Right cardiac atrium (tissue), 5 donors: ENCODE data around the gene FRAS1. TPM values are rescaled to one million over a fixed set of nuclear protein-coding genes. Genes with fewer than 3 reads are reported as not detected.
"Not testable (repeated sequence)": the region's sequence is repeated elsewhere in the genome, so short reads cannot be mapped to it uniquely, and the experiment has no call there.

Experiments used
- ATAC-seq, 2 donors: fragments of 200-7000 bp; cut with Tn5 transposase; one replicate each; pipeline versions ENCODE4 v1.8.0 to v1.9.1; 2020; ENCODE audit warnings: moderate library complexity in 2 of 2, mild to moderate bottlenecking in 1 of 2
- DNase-seq, 3 donors: peaks; one replicate each; pipeline ENCODE4 v3.0.0-alpha.2; 2020
- H3K27ac ChIP-seq: one replicate; pipeline ENCODE4 v1.5.1; 2013; ENCODE audit warnings: mild to moderate bottlenecking, low read length, control low read depth, moderate library complexity
- H3K27me3 ChIP-seq: one replicate; pipeline ENCODE4 v1.6.1; 2013; ENCODE audit not compliant: control insufficient read depth, insufficient read depth
- H3K4me1 ChIP-seq: one replicate; pipeline ENCODE4 v1.6.1; 2013; ENCODE audit warnings: low read length; ENCODE audit not compliant: control insufficient read depth, insufficient read depth
- H3K4me3 ChIP-seq: one replicate; pipeline ENCODE4 v1.5.1; 2013; ENCODE audit warnings: low read length, control low read depth
- H3K9me3 ChIP-seq: one replicate; pipeline ENCODE4 v1.6.1; 2013; ENCODE audit warnings: low read length; ENCODE audit not compliant: control insufficient read depth
- WGBS: extraction: QIAGEN DNeasy Blood & Tissue Kit; methylation state at CpG from one replicate; pipeline ENCODE4 v1.1.7; 2013; 5-methylcytosine and 5-hydroxymethylcytosine counted together
- intact Hi-C, 4 donors: fragments of 100-400 bp; cut with DNase I; formaldehyde crosslinking; loops; one replicate each; pipeline versions ENCODE4 v1.11.0 to v1.14.0; 2022 to 2023
- long read RNA-seq, 4 donors: library from polyadenylated mRNA; unstranded; transcript quantifications; one replicate each; pipeline ENCODE4 v2.0.0, GENCODE V29; 2020 to 2021
- polyA plus RNA-seq: library from polyadenylated mRNA; stranded (reverse); fragments of 200-250 nt; gene quantifications from one replicate; pipeline ENCODE4 v1.2.3, GENCODE V29; 2013
- total RNA-seq, 4 donors: library from RNA; stranded (reverse); fragmentation: NEBNext Ultra II Directional; extraction: Animal tissue kit (Norgen Biotek cat#: 25700); gene quantifications; one replicate each; pipeline ENCODE4 v1.2.1, GENCODE V29; 2021
- donor health status: healthy with polysubstance abuse.
- donor health status: DM: no; HTN: yes; CAD: no.
- donor health status: DM: no; HTN: no; CAD: no.
- donor health status: DM: no; HTN: yes; CAD: no; lungs with severe emphysema.
- donor health status: DM: yes; HTN: yes; CAD: no.

FRAS1 gene, protein sequence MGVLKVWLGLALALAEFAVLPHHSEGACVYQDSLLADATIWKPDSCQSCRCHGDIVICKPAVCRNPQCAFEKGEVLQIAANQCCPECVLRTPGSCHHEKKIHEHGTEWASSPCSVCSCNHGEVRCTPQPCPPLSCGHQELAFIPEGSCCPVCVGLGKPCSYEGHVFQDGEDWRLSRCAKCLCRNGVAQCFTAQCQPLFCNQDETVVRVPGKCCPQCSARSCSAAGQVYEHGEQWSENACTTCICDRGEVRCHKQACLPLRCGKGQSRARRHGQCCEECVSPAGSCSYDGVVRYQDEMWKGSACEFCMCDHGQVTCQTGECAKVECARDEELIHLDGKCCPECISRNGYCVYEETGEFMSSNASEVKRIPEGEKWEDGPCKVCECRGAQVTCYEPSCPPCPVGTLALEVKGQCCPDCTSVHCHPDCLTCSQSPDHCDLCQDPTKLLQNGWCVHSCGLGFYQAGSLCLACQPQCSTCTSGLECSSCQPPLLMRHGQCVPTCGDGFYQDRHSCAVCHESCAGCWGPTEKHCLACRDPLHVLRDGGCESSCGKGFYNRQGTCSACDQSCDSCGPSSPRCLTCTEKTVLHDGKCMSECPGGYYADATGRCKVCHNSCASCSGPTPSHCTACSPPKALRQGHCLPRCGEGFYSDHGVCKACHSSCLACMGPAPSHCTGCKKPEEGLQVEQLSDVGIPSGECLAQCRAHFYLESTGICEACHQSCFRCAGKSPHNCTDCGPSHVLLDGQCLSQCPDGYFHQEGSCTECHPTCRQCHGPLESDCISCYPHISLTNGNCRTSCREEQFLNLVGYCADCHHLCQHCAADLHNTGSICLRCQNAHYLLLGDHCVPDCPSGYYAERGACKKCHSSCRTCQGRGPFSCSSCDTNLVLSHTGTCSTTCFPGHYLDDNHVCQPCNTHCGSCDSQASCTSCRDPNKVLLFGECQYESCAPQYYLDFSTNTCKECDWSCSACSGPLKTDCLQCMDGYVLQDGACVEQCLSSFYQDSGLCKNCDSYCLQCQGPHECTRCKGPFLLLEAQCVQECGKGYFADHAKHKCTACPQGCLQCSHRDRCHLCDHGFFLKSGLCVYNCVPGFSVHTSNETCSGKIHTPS (N-terminal part only)
- total RNA-seq (1 to 10 TPM; 3.8 to 7.9 (median 5.6) TPM), polyA plus RNA-seq (1.1 TPM)
- long read RNA-seq, donor 1, partial matches to known transcripts: 1 of 2 reads
- long read RNA-seq, donor 1, other reads (novel, unspliced or antisense): 1 of 2 reads
- long read RNA-seq, donor 2, partial matches to known transcripts: 1 of 2 reads
- long read RNA-seq, donor 2, other reads (novel, unspliced or antisense): 1 of 2 reads
- long read RNA-seq, donor 3, partial matches to known transcripts: 2 of 5 reads
- long read RNA-seq, donor 3, other reads (novel, unspliced or antisense): 3 of 5 reads
- long read RNA-seq, donor 4, partial matches to known transcripts: 1 of 2 reads
- long read RNA-seq, donor 4, other reads (novel, unspliced or antisense): 1 of 2 reads

DNA sequence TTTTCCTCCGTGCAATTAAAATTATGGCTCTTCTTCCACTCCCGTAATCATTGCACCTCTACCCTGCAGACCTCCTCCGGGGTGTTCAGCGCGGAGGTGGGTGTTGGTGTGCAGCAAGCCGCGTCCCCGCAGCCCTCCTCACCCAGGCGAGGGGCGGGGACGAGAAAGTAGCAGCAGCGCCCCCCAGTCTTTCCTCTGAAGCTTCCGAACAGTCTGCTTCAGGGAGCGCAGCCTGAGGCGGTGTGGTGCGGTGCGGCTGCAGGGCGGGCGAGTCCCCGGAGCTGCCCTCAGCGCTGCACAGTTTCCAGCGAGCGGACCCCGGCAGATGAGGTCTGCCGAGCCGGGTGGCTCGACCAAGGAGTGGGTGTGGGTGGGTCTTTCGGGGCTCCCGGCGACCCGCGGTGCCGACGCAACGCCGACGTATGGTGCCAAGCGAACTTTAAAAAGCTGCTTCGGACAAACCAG lies at the start of gene FRAS1:
Gene FRAS1 (plus strand): TSS at position 189 of the 465 bp plus-strand sequence. CDS start 687 bp downstream, outside the sequence.
- Histone ChIP-seq H3K27ac (peak within 1 kb of the TSS; percentile 56), H3K4me3 (peak within 1 kb of the TSS; percentile 73), H3K9me3 (no peaks in the 10 kb centered on the region), H3K4me1 (no peaks in the 10 kb centered on the region), H3K27me3 (no peaks in the 10 kb centered on the region)
- DNase-seq: peak; percentile 29 to 65 (median 58)
- peak; percentile 58 to 61 for ATAC-seq
- under 1% methylated on average over 39 of the region's 39 CpGs for WGBS
- intact Hi-C loops: loop anchor here in 1 of 4 donors (10.0 kb wide), 2 partner anchors 98 to 458 kb away; no protein-coding TSS in a partner anchor

DNA sequence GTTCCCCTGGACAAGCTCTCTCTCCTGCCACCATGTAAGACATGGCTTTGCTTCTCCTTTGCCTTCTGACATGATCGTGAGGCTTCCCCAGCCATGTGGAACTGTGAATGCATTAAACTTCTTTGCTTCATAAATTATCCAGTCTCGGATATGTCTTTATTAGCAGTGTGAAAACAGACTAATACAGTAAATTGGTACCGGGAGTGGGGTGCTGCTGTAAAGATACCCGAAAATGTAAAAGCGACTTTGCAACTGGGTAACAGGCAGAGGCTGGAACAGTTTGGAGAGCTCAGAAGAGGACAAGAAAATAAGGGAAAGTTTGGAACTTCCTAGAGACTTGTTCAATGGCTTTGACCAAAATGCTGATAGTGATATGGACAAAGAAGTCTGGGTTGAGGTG lies 46.1 kb upstream of the FRAS1 start:
- H3K27ac ChIP-seq, H3K9me3 ChIP-seq, ATAC-seq, H3K27me3 ChIP-seq, intact Hi-C loops, H3K4me3 ChIP-seq, DNase-seq, H3K4me1 ChIP-seq: not testable (repeated sequence)
- 95% methylated on average over 5 of the region's 5 CpGs for WGBS

DNA sequence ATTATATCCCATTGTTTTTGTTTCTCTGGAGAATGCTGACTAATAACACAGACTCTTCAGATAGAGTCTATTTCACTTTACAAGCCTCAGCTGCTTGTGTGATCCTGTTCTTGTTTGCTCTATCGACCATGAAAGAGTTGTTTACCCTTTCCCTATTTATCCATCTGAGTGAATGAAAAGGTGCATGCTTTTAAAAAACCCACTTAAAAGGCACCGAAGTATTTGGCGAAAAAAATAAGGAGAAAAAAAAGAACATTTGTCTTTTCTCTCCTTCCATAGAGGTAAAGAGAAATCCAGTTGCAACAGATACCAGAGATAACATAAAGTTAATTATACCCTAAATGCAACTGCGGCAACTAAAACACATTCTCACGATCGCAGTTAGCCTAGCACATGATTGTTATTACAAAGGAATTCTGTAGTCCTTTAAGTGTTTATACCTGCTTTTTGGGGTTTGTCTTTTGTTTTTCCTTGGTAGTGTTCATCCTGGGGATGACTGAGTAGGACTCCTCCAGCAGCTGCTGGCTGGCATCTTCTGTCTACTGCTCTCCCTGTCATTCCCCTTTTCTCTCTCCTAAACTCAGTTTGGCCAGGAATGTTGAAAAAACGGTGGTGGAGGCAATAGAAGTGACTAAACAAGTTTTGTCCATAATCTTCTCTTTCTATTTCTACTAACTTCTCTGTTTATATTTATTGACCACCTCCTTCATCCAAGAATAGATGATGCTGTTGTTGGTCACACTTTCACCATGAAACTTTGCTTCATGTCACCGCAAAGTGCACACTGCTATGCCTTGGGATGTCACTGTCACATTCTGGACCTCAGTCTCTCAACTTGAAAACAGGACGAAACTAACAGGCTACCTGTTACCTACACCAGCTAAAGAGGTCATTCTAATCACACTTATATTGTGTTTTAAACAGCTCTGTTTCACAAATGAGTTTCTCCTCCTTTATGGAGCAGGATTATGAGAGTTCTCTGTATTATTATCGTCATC lies 41.9 kb upstream of the FRAS1 start:
- Histone ChIP-seq H3K27me3 (no peaks in the 10 kb centered on the region), H3K9me3 (no peaks in the 10 kb centered on the region), H3K4me3 (no peak overlapping the region), H3K4me1 (peaks cover 2% of the 10 kb centered on the region), H3K27ac (no peak overlapping the region)
- ATAC-seq (no peak), DNase-seq (no peak)
- intact Hi-C loops: no loop called here
- 90% methylated on average over 10 of the region's 10 CpGs for WGBS

DNA sequence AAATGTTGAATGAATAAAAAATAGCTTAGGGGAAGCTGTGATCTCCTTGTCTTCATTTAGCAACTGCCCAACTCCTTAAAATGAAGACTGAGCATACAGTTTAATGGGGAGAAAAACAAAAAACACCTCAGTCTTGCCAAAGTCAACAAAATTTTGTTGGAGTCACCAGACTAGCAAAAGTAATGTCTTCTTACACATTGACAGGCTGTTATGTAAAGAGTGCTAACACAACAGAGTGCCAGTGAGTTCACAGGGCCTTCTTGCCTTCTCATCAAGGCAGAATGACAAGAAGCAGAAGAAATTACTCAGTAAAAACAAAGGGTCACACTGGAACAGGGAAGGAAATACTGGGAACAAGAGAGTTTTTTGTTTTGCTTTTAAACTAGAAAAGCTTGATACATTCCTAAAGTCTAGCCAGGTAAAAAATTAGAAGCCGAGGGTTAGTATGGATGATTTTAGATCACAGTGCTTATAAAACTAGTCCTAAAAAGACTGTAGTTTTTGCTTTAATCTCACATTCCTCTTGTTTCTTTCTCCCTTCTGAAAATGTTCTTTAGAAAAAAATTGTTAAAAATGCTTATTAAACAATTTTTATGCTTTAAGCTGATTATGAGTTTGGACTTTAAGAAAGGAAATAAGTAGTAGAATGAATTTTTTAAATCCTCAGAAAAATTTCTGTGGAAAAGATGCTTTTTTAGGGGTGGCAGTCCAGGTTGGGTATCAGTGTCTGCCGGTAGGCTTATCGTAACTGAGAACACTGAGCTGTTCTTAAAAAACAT lies 38.7 kb upstream of the FRAS1 start:
- H3K27me3 ChIP-seq: no peaks in the 10 kb centered on the region
- no peak overlapping the region for H3K4me3 ChIP-seq
- no peak overlapping the region for H3K27ac ChIP-seq
- 70% methylated on average over 3 of the region's 3 CpGs for WGBS
- ATAC-seq (peak in 1 of 2 donors; percentile 24), DNase-seq (no peak)
- H3K4me1 ChIP-seq: peaks cover 2% of the 10 kb centered on the region
- H3K9me3 ChIP-seq: no peaks in the 10 kb centered on the region
- intact Hi-C loops: no loop called here

DNA sequence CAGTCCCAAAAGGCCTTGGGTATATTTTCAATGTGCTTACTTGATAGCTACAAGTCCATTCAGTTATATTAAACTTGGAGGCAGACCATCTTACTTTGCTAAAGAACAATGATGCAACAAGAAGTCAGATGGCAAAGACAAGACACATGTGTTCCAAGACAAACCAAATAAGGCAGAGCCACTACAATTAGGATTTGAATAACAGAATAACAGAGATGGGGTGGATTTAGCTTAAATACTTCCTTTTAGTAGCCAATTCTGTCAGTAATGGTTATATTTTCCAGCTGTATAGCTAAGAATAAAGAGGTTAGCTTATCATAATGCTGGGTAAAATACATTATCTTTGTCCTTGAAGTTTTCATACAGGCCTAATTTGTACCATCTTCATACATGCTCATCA lies 37.7 kb upstream of the FRAS1 start:
- Histone ChIP-seq H3K9me3 (no peaks in the 10 kb centered on the region), H3K27me3 (no peaks in the 10 kb centered on the region), H3K4me1 (peaks cover 2% of the 10 kb centered on the region), H3K4me3 (no peak overlapping the region), H3K27ac (no peak overlapping the region)
- ATAC-seq (peak in 1 of 2 donors; percentile 47), DNase-seq (no peak)
- intact Hi-C loops: no loop called here

DNA sequence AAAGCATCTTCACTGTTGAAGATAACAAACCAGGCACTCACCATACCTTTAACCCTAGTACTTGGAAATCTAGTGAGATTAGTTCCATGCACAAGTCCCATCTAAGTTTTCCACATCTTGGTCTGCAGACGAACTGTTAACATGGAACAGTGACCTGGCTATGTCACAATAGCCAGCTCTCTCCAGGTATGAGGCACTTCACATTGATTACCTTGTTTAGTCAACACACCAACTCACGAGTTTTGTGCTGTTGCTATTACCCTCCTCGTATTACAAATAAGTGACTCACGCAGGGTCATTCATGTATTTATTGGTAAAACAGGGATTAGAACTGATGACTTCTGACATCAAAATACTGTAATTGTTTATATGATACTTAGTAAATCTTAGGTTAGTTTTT lies 36.4 kb upstream of the FRAS1 start:
- intact Hi-C loops: no loop called here
- Histone ChIP-seq H3K4me1 (peaks cover 2% of the 10 kb centered on the region), H3K4me3 (no peak overlapping the region), H3K27ac (no peak overlapping the region), H3K27me3 (no peaks in the 10 kb centered on the region), H3K9me3 (no peaks in the 10 kb centered on the region)
- DNase-seq (no peak), ATAC-seq (no peak)
- 93% methylated on average over 4 of the region's 4 CpGs for whole genome bisulfite sequencing

DNA sequence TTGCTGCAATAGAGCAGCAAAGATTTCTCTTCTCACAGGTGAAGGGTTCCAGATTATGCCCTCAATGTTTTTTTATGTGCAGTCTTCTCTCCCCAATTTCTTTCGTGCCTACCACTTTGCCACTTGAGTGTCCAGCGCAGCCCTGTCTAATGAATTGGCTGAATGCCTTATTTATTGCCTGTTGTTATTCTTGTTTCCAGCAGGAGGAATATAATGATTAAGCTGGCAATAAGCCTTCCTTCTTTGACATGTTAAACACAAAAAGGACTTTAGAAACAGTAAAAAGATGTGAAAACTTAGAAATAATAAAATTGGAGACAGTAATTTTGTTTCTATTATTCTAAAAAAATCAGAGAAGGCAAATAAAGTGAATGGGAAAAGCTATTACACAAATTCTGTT lies 34.6 kb upstream of the FRAS1 start:
- no peaks in the 10 kb centered on the region for H3K9me3 ChIP-seq
- DNase-seq: no peak
- H3K27me3 ChIP-seq: no peaks in the 10 kb centered on the region
- H3K27ac ChIP-seq: no peak overlapping the region
- intact Hi-C loops: no loop called here
- WGBS: 59% methylated on average over 2 of the region's 2 CpGs
- no peak for ATAC-seq
- H3K4me3 ChIP-seq: no peak overlapping the region
- H3K4me1 ChIP-seq: peaks cover 2% of the 10 kb centered on the region

DNA sequence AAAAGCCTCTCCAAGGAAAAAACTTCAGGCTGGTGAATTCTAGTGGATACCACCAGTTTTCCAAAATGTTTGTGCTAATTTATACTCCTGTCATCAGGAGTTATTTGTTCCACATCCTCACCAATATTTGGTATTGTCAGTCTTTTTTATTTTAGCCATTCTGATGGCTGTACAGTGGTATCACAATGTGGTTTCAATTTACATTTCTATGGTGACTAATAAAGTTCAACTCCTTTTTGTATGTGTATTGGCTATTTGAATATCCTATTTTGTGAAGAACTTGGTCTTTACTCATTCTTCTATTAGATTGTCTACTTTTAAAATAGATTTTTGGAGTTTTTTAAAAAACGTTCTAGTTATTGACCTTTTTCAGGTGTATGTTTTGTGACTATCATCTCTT lies 33.0 kb upstream of the FRAS1 start:
- ATAC-seq (no peak), DNase-seq (no peak)
- H3K9me3 ChIP-seq: no peaks in the 10 kb centered on the region
- intact Hi-C loops: no loop called here
- peaks cover 2% of the 10 kb centered on the region for H3K4me1 ChIP-seq
- H3K27ac ChIP-seq: no peak overlapping the region
- no peak overlapping the region for H3K4me3 ChIP-seq
- WGBS: 73% methylated on average over 1 of the region's 1 CpG
- H3K27me3 ChIP-seq: no peaks in the 10 kb centered on the region

DNA sequence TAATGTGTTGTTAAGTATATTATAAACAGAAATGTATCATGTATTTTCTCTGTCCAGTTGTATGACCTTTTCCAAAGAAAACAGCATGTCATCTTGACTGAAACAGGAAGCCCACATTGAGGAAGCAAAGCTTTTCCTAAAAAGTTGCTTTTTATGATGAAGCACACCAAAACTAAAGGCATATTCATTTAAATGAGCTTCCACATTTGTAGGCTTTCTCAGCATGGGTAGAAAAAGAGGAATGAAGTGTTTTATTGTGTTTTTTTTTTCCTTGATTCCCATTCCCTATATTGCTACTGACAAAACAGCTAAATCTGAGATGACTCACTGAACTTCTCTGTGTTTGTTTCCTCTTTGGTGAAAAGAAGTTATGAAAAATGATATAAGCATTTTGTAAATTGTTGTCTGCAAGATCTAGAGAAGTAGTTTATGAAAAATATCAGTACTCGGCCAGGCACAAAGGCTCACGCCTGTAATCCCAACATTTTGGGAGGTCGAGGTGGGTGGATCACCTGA lies 32.5 kb upstream of the FRAS1 start:
- intact Hi-C loops: no loop called here
- 87% methylated on average over 3 of the region's 3 CpGs for WGBS
- H3K9me3 ChIP-seq: no peaks in the 10 kb centered on the region
- H3K27ac ChIP-seq: no peak overlapping the region
- H3K27me3 ChIP-seq: no peaks in the 10 kb centered on the region
- H3K4me3 ChIP-seq: no peak overlapping the region
- DNase-seq (no peak), ATAC-seq (no peak)
- no peaks in the 10 kb centered on the region for H3K4me1 ChIP-seq
